ENCODE results near the gene APOO.

Gene APOO

DNA sequence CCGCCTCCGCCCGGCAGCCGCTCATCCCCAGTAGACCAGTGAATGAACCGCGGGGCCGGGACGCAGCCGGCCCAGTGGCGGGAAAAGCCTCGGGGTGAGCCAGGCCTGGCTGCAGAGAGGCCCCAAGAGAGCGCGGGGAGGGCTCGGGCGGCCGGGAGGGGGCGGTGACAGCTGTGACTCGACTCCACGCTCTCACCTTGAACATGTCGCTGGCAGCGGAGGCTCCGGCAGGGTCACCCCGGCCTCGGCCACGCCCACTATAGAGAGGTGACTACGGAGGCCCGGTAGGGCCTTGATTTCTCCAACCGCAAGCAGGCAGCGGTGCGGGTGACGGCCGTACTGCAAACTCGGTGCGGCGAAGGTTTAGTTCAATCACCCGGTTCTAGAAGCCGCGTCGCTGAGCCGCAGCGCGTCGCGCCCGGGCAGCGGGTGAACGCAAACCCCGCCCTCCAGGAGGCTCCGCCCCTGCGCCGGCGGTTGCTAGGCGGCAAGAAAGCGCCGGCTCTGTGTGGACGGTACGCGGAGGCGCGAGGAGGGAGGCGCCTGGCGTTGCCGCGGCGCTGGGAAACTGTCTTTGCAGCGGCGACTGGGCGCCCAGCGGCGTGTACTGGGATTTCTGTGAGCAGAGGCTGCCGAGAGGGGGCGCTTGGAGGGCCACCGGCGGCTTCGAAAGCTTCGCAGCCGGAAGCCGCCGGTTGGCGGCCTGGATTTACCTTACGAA, at the start of gene APOO, which contains the start of gene CXorf58:
APOO (minus strand) TSS at position 441 of the 721 bp plus-strand sequence; CDS start at position 205, 236 bp downstream.
CXorf58 (plus strand) TSS at position 509 of the 721 bp plus-strand sequence. CDS start 2,297 bp downstream, outside the sequence.
- Histone ChIP-seq H3K9me3 (ENCODE audit: control insufficient read depth, low read length) (no peaks in the 10 kb centered on the region), H3K9ac (peak within 1 kb of the TSS; percentile 61), H3K27me3 (ENCODE audit: control insufficient read depth, insufficient read depth, low read length) (no peaks in the 10 kb centered on the region), H3K4me1 (peaks cover 7% of the 10 kb centered on the region), H3K27ac (peak within 1 kb of the TSS; percentile 94), H3K79me2 (no peaks in the 10 kb centered on the region), H3K36me3 (ENCODE audit: control insufficient read depth, insufficient read depth, low read length) (no peaks in the 10 kb centered on the region), H2AFZ (peak within 1 kb of the TSS; percentile 92), H3K4me2 (ENCODE audit: low read length) (peak within 1 kb of the TSS; percentile 71), H3K4me3 (ENCODE audit: low read depth, low read length) (peak within 1 kb of the TSS; percentile 71)
- TF ChIP-seq, protein P1, sequence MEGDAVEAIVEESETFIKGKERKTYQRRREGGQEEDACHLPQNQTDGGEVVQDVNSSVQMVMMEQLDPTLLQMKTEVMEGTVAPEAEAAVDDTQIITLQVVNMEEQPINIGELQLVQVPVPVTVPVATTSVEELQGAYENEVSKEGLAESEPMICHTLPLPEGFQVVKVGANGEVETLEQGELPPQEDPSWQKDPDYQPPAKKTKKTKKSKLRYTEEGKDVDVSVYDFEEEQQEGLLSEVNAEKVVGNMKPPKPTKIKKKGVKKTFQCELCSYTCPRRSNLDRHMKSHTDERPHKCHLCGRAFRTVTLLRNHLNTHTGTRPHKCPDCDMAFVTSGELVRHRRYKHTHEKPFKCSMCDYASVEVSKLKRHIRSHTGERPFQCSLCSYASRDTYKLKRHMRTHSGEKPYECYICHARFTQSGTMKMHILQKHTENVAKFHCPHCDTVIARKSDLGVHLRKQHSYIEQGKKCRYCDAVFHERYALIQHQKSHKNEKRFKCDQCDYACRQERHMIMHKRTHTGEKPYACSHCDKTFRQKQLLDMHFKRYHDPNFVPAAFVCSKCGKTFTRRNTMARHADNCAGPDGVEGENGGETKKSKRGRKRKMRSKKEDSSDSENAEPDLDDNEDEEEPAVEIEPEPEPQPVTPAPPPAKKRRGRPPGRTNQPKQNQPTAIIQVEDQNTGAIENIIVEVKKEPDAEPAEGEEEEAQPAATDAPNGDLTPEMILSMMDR (IDR thresholded peaks at IDR 0.05), result peak; percentile 71

DNA sequence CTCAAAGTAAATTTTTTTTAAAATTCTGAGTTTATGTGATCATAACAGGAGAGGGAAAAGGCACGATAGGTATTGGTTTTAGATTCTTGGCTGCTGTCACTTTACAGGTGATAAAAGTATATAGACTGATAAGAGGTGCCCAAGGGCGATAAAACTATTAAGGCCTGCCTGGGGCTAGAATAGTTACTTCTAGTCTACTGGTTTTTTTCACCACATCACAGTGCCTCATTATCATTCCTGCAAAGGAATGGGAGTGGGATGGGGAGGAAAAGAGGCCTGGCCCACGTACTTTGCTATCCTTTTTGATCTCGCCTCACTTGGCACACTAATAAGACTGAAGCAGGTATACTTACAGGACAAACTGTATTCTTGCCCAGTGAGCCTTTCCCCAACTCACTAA, 46.7 kb upstream of the APOO start:
- TF ChIP-seq, protein P1 (IDR thresholded peaks at IDR 0.05), result no peak
- Histone ChIP-seq H3K4me3 (ENCODE audit: low read depth, low read length) (no peak overlapping the region), H3K36me3 (ENCODE audit: control insufficient read depth, insufficient read depth, low read length) (no peaks in the 10 kb centered on the region)

DNA sequence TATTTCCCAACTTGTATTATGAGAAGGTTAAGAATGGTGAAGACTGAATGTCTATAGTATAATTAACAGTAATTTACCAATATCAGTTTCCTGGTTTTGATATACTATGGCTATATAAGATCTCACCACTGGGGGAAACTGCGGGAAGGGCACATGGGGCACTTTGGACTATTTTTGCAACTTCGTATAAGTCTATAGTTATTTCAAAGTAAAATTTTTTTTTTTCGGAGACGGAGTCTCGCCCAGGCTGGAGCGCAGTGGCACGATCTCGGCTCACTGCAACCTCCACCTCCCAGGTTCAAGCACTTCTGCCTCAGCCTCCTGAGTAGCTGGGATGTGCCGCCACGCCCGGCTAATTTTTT, 46.2 kb upstream of the APOO start:
- H3K36me3 ChIP-seq (ENCODE audit: control insufficient read depth, insufficient read depth, low read length), result no peaks in the 10 kb centered on the region
- H3K4me1 ChIP-seq, result no peaks in the 10 kb centered on the region
- H3K79me2 ChIP-seq, result no peaks in the 10 kb centered on the region
- no peak overlapping the region for H3K9ac ChIP-seq
- H3K27ac ChIP-seq, result no peak overlapping the region
- no peak overlapping the region for H2AFZ ChIP-seq
- H3K27me3 ChIP-seq (ENCODE audit: control insufficient read depth, insufficient read depth, low read length), result no peaks in the 10 kb centered on the region
- H3K4me2 ChIP-seq (ENCODE audit: low read length), result no peak overlapping the region
- no peaks in the 10 kb centered on the region for H3K9me3 ChIP-seq (ENCODE audit: control insufficient read depth, low read length)
- H3K4me3 ChIP-seq (ENCODE audit: low read depth, low read length), result no peak overlapping the region
- TF ChIP-seq, protein P1 (IDR thresholded peaks at IDR 0.05), result no peak

More for the DNA sequence above, 46.7 kb upstream of the APOO start:
- H3K9ac ChIP-seq, result no peak overlapping the region
- no peak overlapping the region for H3K27ac ChIP-seq
- no peaks in the 10 kb centered on the region for H3K4me1 ChIP-seq
- no peaks in the 10 kb centered on the region for H3K9me3 ChIP-seq (ENCODE audit: control insufficient read depth, low read length)
- no peak overlapping the region for H3K4me2 ChIP-seq (ENCODE audit: low read length)
- no peak overlapping the region for H2AFZ ChIP-seq
- H3K27me3 ChIP-seq (ENCODE audit: control insufficient read depth, insufficient read depth, low read length), result no peaks in the 10 kb centered on the region
- H3K79me2 ChIP-seq, result no peaks in the 10 kb centered on the region

DNA sequence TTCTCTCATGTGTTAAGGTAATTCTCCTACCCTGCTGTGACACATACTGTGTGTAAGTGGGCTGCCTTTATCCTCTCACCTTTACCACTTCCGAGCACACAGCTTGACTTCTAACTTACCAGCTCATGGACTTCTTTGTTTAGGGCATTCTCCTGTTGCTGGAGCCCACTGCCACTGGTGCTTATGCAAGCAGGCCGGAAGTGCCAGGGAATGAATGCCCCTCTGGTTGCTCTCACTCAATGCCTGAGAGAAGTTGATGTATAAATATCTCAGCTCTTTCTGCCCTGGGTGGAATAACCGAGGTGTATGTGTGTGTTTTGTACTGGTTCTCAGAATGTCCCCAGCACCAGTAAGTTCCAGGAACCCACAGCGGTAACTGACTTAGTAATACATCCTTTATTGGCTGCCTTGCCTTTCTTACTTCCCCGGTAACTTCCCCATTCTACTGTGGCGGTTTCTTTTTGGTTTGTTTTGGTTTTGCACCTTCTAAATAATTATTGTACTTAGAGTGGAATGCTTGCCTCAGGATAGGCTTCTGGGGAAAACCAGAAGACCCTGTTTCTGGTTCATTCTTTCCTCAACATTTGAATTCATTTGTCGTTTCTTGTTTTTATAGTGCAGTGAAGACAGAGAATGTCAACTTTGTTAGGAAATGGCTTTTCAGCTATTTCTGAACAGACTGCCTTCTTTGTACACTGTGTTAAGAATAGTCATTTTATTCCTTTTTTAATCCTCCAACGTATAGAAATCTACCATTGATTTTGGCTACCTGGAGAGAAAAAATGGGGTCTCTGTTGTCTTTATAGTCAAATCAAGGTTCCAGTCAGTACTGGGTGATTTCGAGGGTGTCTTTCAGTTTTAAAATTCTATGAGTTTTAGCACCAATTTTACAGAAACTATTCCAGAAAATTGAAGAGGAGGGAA, 45.5 kb upstream of the APOO start:
- Histone ChIP-seq H3K27me3 (ENCODE audit: control insufficient read depth, insufficient read depth, low read length) (no peaks in the 10 kb centered on the region), H3K9me3 (ENCODE audit: control insufficient read depth, low read length) (no peaks in the 10 kb centered on the region), H3K27ac (no peak overlapping the region), H3K79me2 (no peaks in the 10 kb centered on the region), H3K36me3 (ENCODE audit: control insufficient read depth, insufficient read depth, low read length) (no peaks in the 10 kb centered on the region), H3K4me3 (ENCODE audit: low read depth, low read length) (no peak overlapping the region), H3K4me1 (no peaks in the 10 kb centered on the region), H3K4me2 (ENCODE audit: low read length) (no peak overlapping the region), H3K9ac (no peak overlapping the region), H2AFZ (peak overlapping the region; percentile 33)
- TF ChIP-seq, protein P1 (IDR thresholded peaks at IDR 0.05), result no peak
